GM21360 (cell line): Measurements from ENCODE around the gene RIT2.

ENCODE experiments used
- ATAC-seq: cut with Tn5 transposase; IDR thresholded peaks from one replicate; pipeline ENCODE4 v1.9.1; 2021; ENCODE audit warnings: mild to moderate bottlenecking, moderate library complexity; ENCODE audit not compliant: unreplicated experiment

RIT2 gene

GRCh38 chr18:43115076-43115921 is at the start of gene RIT2:
Gene RIT2 (minus strand): TSS chr18:43115685.
- no peak for ATAC-seq

DNA sequence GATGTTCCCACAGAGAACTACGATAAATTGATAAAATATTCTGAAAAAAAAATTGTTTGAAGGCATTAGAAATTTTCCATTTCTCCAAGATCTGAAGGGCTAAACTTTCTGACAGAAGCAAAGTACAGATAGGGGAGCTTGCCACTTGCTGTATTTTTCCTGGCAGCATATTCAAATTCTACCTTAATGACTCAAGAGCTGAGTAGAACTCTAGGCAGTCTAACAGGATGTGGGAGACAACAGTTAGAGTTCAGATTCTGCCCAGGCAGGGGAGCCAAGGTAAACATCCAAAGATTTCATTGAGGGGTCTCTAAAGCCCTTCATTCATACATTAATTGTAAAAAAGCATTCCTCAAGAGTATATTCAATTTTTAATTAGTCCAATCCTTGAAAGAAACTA is 46.0 kb upstream of the RIT2 start:
- ATAC-seq = no peak

DNA sequence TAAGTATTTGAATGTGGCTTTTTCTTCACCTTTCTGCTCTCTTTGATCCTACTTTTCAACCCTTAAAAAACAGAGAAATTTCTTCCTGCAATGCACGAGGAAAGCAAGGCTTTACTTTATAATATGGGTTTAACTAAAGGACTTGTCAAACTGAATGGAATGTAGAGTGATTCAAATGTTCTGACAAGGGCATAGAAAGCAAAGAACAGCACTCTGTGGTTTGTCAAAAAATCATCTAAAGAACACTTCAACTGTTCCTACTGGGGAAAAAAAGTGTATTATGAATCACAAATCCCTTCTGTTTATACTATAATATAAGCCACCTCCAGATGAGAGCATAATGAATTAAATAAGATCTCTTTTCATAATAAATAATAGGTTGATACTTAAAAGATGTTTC is 45.0 kb upstream of the RIT2 start:
- no peak for ATAC-seq

- ATAC-seq = no peak
These were observed 44.4 kb upstream of the RIT2 start for GRCh38 chr18:43159926-43160325.

DNA sequence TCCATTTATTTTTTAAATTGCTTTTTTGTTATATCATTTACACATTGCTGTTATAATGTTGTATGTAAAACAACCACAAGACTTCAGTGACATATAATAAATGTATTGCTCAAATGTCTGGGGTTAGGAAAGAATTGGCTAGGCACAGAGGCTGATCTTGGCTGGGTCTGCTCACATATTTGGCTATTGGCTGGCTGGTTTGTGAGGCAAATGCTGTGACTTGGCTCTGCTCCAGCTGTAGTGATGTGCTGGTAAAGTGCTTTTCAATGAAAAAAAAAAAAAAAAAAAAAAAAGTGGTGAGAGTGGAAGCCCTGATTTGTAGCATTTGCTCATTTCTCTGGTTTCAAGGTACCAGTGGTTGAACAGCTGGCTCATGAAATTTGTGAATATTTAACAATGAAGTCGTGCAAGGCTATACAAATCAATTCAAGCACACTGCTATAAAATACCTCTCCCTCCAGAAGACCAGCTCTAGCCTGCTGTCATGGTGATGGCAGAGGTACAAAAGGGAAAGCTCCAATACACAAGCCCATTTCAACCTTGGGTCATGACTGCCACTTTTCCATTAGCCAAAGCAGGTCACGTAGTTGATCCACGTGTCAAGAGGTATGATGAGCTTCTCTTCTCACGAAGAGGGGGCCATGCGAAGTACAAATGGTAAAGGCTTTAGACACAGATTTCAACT is 43.7 kb upstream of the RIT2 start:
- no peak for ATAC-seq

DNA sequence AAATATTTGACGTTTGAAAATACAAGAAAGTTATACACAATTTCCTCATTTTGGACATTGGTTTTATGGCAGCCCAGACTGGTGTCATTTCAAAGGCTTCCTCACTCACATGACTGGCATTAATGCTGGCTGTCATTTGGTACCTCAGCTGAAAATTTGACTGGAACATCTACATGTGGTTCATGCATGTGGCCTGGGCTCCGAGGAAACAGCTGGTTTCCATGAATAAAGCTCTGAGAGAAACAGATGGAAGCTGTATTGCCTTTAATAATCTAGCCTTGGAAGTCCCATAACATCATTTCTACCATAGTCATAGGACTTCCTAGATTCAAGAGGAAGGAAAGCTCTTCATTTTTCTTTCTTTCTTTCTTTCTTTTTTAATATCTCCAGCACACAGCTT is 42.9 kb upstream of the RIT2 start:
- ATAC-seq = no peak

GRCh38 chr18:43155842-43156241 is 40.4 kb upstream of the RIT2 start:
- no peak for ATAC-seq

GRCh38 chr18:43148231-43148630 is 32.7 kb upstream of the RIT2 start:
- ATAC-seq = no peak

- ATAC-seq = no peak
These were observed 25.7 kb upstream of the RIT2 start for GRCh38 chr18:43141208-43141607.

DNA sequence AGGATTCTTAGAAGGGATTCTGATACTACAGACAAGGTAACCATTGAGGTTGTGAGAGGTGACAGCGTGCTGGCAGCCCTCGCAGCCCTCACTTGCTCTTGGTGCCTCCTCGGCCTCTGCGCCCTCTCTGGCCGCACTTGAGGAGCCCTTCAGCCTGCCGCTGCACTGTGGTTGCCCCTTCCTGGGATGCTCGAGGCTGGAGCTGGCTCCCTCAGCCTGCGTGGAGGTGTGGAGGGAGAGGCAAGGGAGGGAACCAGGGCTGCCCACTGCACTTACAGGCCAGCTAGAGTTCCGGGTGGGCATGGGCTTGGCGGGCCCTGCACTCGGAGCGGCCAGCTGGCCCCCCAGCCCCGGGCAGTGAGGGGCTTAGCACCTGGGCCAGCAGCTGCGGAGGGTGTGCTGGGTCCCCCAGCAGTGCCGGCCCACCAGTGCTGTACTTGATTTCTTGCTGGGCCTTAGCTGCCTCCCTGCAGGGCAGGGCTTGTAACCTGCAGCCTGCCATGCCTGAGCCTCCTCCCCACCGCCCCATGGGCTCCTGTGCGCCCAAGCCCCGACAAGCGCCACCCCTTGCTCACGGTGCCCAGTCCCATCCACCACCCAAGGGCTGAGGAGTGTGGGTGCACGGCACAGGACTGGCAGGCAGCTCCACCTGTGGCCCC is 23.9 kb upstream of the RIT2 start:
- ATAC-seq = no peak

- no peak for ATAC-seq
These were observed 19.4 kb upstream of the RIT2 start for GRCh38 chr18:43134876-43135275.

DNA sequence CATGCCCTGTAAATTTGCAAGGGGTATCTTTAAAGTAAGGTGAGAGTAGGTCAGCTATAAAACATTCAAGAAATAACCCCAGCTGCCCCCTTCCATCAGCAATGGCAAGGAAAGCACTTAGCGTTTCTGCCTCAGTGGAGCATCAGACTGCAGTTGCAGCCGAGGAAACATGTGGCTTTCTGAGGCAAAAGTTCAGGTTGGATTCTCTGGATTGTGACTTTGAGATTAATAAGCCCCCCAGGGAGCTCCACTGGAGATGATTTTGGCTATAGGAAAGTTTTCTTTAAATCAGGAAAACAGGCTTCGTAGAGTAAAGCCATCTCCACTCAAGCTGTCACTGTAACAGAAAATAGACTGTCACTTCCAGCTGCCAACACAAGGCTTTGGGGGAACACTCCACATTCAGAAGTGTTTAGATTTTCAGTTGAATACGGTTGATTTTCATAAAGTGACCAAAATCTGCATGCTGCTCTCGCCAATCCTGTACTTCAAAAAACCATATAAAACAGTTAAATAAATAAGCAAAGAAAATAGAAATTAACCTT is 15.3 kb upstream of the RIT2 start:
- no peak for ATAC-seq

DNA sequence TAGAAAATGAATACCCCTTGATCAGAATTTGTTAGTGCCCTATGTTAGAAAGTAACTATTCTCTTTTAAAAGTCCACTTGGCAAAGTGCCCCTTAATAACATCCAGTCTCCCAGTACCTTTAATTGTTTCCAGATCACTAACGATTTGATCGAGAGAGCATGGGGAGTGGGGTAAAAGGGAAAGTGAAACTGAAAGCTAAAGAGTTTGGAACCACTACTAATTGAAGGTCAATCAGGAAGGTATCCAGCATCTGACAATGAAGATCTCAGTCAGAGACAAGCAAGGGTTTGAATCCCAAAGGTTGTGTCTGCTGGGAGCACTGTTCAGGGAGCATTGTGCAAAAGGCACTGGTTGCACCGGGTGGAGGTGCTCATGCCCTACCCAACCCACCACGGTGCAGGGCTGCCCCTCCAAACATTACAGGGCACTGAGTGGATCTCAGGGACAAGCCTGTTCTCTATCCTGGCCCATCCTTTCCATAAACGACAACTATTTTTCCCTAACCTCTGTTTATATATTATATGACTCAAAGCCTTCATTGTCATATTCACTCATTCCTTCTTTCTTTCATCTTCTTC is 14.6 kb upstream of the RIT2 start:
- ATAC-seq = no peak

GRCh38 chr18:43125471-43125870 is 10.0 kb upstream of the RIT2 start:
- ATAC-seq = no peak

DNA sequence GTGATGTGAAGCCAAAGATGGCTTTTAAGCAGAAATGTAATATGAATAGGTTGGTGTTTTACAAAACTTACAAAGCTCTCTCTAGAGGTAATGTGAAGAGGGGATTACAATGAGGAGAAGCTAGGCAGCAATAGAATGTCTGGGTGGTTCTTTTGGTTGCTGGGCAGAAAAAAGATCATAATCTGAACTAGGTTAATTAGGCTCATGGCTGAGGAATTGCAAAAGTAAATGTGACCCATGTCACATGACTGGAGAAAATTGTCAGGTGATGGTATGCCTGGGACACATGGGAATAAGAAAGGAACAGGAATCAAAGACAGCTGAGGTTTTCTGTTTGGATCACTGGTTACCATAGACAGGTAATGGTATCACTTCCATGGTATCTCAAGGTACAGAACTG is 7.5 kb upstream of the RIT2 start:
- ATAC-seq = no peak

GRCh38 chr18:43116699-43117294 is 1.3 kb upstream of the RIT2 start:
- no peak for ATAC-seq

DNA sequence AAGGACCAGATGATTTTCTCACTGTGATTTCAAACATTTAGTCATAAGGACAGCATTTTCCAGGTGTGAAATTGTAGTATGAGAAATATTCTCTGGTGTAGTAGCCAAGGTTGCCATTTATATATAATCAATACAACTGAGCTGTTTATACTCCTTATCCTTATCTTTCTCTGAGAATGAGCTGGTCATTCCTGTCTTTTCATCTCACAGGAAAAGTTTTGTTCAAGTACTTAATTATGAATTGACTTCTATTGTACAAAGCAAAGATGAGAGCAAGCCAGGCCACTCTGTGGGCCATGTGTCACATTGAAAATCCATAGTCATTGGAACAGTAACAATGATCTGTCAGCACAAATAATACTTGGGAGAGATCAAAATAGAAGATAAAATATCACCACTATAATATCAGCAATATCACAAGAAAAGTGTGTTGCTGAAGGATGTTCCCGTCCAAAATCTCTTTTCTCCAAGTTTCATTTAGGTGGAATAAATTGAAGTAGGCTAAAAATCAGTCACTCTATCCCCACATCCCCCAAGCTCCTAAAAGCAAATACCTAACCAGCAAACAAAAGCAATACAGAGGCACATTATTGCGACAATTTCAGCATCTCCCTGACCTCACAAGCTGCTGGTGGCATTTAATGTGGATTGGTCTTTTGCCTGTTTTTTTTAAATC is 2.1 kb downstream of the RIT2 start:
- ATAC-seq = no peak

DNA sequence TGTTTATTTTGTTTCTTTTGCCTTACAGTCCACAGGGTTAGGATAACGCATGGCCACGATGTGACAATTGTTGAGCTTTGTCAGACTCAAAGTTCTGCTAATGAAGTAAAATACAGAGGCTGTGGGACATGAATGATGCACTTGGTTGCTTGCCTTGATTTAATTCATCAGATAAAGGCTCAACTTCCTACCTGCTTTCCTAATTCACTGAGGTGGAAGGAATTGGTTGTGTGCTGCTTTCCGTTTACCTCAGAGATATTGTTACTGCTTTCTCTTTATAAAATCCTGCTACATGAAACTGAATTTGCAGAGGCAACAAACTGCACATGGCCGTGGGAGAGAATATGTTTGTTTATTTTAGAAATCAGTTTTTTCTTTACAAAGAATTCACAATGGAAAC is 6.6 kb downstream of the RIT2 start:
- ATAC-seq = no peak

GRCh38 chr18:43108469-43108868 is 7.0 kb downstream of the RIT2 start:
- no peak for ATAC-seq

- no peak for ATAC-seq
These were observed 21.8 kb downstream of the RIT2 start for GRCh38 chr18:43093646-43094045.
